Measurements from ENCODE around the gene NFIA. TPM values are rescaled to one million over a fixed set of nuclear protein-coding genes. Genes with fewer than 3 reads are reported as not detected.

The NFIA gene
- polyA plus RNA-seq, 1 donor (not counting 4 experiments of a cell fraction or from before 2014, with no cell fraction given): 14.7 TPM

DNA sequence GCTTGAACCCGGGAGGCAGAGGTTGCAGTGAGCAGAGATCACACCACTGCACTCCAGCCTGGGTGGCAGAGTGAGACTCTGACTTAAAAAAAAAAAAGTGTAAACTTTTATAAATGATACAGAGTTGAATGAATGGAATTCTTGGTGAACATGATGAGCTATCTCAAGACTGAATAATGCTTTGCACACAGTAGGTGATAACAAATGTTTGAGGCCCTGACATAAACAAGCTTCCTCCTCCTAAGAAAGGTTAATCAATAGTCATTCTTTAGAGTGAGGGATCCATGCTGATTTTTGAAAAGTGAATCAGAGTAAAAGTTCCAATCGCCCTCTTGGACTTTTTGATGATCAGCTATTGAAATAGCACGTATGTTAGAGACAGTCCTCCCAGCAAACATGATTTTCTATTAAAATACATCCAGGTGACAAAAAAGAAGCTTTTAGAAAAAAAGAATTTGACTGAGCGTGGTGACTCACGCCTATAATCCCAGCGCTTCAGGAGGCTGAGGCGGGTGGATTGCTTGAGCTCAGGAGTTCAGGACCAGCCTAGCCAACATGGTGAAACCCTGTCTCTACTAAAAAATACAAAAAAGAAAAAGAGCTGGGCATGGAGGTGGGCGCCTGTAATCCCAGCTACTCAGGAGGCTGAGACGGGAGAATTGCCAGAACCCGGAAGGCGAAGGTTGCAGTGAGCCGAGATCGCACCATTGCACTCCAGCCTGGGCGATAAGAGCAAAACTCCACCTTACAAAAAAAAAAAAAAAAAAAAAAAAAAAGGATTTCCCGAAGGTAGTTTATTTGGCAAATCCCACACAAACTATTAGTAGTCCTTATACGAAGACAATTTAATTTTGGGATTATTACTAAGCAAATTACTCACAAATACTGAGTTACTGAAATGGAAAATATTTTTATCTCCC, 181.8 kb downstream of the NFIA start:
- H3K27ac ChIP-seq (ENCODE audit: control insufficient read depth, insufficient read depth, low read length): no peak overlapping the region

DNA sequence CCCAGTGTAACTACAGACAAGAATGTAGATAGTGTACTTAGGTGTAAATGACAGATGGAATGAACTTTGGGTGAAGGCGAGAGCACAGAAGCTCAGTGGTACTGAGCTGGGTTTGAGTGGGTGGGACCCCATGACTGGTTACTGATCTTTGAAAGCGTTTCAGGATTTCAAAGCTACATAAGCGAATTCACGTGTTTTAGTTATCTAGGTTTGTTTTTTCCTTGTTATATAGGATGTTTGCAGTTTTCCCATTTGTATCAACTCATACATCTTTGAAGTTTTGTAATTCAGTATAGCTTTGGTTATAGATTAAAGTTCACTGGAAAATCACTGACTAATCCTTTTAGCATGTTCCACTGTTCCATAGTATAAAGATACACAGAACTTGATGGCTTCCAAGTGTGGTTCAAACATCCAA, 182.5 kb downstream of the NFIA start:
- peaks cover 6% of the 10 kb centered on the region for H3K4me1 ChIP-seq (ENCODE audit: control insufficient read depth, extremely low read depth, insufficient read depth, low read length)
- TF ChIP-seq, protein P1, sequence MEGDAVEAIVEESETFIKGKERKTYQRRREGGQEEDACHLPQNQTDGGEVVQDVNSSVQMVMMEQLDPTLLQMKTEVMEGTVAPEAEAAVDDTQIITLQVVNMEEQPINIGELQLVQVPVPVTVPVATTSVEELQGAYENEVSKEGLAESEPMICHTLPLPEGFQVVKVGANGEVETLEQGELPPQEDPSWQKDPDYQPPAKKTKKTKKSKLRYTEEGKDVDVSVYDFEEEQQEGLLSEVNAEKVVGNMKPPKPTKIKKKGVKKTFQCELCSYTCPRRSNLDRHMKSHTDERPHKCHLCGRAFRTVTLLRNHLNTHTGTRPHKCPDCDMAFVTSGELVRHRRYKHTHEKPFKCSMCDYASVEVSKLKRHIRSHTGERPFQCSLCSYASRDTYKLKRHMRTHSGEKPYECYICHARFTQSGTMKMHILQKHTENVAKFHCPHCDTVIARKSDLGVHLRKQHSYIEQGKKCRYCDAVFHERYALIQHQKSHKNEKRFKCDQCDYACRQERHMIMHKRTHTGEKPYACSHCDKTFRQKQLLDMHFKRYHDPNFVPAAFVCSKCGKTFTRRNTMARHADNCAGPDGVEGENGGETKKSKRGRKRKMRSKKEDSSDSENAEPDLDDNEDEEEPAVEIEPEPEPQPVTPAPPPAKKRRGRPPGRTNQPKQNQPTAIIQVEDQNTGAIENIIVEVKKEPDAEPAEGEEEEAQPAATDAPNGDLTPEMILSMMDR (optimal IDR thresholded peaks at IDR 0.05 in 1 of 3, IDR thresholded peaks at IDR 0.05 in 1 of 3, conservative IDR thresholded peaks at IDR 0.05 in 1 of 3; ENCODE audit: extremely low read depth in 1 of 3, insufficient read depth in 2 of 3, low read length in 3 of 3): no peak
- no peak for TF ChIP-seq EZH2 (IDR thresholded peaks at IDR 0.05; ENCODE audit: low read length)
- dilution Hi-C loops (cut with MboI; ENCODE audit: extremely low pct_ligation_motif_present, low sequenced_read_pairs): no loop called here
- no peaks in the 10 kb centered on the region for H3K27me3 ChIP-seq (ENCODE audit: control insufficient read depth, extremely low read depth, insufficient read depth, low read length)
- H3K9me3 ChIP-seq (ENCODE audit: control insufficient read depth, low read depth, low read length): no peaks in the 10 kb centered on the region
- H3K36me3 ChIP-seq (ENCODE audit: control insufficient read depth in 2 of 2, extremely low read depth in 1 of 2, insufficient read depth in 2 of 2, low read length in 2 of 2): no peaks in the 10 kb centered on the region
- no peak overlapping the region for H3K4me2 ChIP-seq (ENCODE audit: control insufficient read depth, extremely low read depth, insufficient read depth, low read depth, low read length)
- DNase-seq (ENCODE audit: low read depth, low spot score) (no peak), FAIRE-seq (no peak)
- no peaks in the 10 kb centered on the region for H3K79me2 ChIP-seq (ENCODE audit: control insufficient read depth, insufficient read depth, low read length)
- no peak overlapping the region for H2AFZ ChIP-seq (ENCODE audit: control insufficient read depth, low read length)
- no peak overlapping the region for H3K4me3 ChIP-seq (ENCODE audit: control insufficient read depth in 2 of 3, extremely low read depth in 1 of 3, insufficient read depth in 2 of 3, low read depth in 1 of 3, low read length in 3 of 3)
- H3K9me1 ChIP-seq (ENCODE audit: control insufficient read depth, extremely low read depth, insufficient read depth, low read length): no peaks in the 10 kb centered on the region
- no peak overlapping the region for H3K9ac ChIP-seq (ENCODE audit: control insufficient read depth, extremely low read depth, insufficient read depth, low read length)
- H3K27ac ChIP-seq (ENCODE audit: control insufficient read depth, insufficient read depth, low read length): no peak overlapping the region
- no peaks in the 10 kb centered on the region for H4K20me1 ChIP-seq (ENCODE audit: control insufficient read depth, extremely low read depth, insufficient read depth, low read length)

More for the DNA sequence above, 181.8 kb downstream of the NFIA start:
- no peaks in the 10 kb centered on the region for H3K27me3 ChIP-seq (ENCODE audit: control insufficient read depth, extremely low read depth, insufficient read depth, low read length)
- no peak overlapping the region for H3K4me3 ChIP-seq (ENCODE audit: control insufficient read depth in 2 of 3, extremely low read depth in 1 of 3, insufficient read depth in 2 of 3, low read depth in 1 of 3, low read length in 3 of 3)
- H3K4me2 ChIP-seq (ENCODE audit: control insufficient read depth, extremely low read depth, insufficient read depth, low read depth, low read length): no peak overlapping the region
- no peak overlapping the region for H2AFZ ChIP-seq (ENCODE audit: control insufficient read depth, low read length)
- DNase-seq (ENCODE audit: low read depth, low spot score) (no peak), FAIRE-seq (no peak)
- TF ChIP-seq, protein P1 (optimal IDR thresholded peaks at IDR 0.05 in 1 of 3, IDR thresholded peaks at IDR 0.05 in 1 of 3, conservative IDR thresholded peaks at IDR 0.05 in 1 of 3; ENCODE audit: extremely low read depth in 1 of 3, insufficient read depth in 2 of 3, low read length in 3 of 3): no peak
- TF ChIP-seq EZH2 (IDR thresholded peaks at IDR 0.05; ENCODE audit: low read length): no peak
- dilution Hi-C loops (cut with MboI; ENCODE audit: extremely low pct_ligation_motif_present, low sequenced_read_pairs): no loop called here
- H3K9ac ChIP-seq (ENCODE audit: control insufficient read depth, extremely low read depth, insufficient read depth, low read length): no peak overlapping the region
- H3K4me1 ChIP-seq (ENCODE audit: control insufficient read depth, extremely low read depth, insufficient read depth, low read length): peaks cover 8% of the 10 kb centered on the region
- no peaks in the 10 kb centered on the region for H3K79me2 ChIP-seq (ENCODE audit: control insufficient read depth, insufficient read depth, low read length)
- H3K9me3 ChIP-seq (ENCODE audit: control insufficient read depth, low read depth, low read length): no peaks in the 10 kb centered on the region
- H3K9me1 ChIP-seq (ENCODE audit: control insufficient read depth, extremely low read depth, insufficient read depth, low read length): no peaks in the 10 kb centered on the region
- H3K36me3 ChIP-seq (ENCODE audit: control insufficient read depth in 2 of 2, extremely low read depth in 1 of 2, insufficient read depth in 2 of 2, low read length in 2 of 2): no peaks in the 10 kb centered on the region
- H4K20me1 ChIP-seq (ENCODE audit: control insufficient read depth, extremely low read depth, insufficient read depth, low read length): no peaks in the 10 kb centered on the region
